HG03521 (cell line): ENCODE measurements around the gene IGSF21.
"Not testable (repeated sequence)": the region's sequence is repeated elsewhere in the genome, so short reads cannot be mapped to it uniquely, and the experiment has no call there.

Source experiments
- ATAC-seq: cut with Tn5 transposase; IDR thresholded peaks from one replicate; pipeline ENCODE4 v1.9.1; 2021; ENCODE audit warnings: mild to moderate bottlenecking, moderate library complexity; ENCODE audit not compliant: unreplicated experiment

The IGSF21 gene

DNA sequence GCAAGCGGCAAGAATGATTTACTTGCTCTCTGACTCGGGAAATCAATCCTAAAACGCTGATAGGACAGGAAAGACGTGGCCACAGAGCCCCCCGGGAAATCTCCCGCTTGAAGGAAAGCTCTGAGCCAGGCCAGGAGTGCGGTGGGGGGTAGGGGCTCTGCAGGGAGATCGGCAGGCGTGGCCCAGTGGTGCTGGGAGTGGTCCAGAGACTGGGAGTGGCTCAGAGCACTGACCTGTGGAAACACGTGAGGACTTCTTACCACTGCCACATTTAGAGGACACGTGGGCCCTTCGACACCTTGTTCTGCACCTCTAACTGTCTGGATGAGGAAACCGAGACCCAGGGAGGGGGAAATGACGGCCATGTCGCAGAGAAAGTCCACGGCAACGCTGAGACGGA is 243.1 kb downstream of the IGSF21 start:
- no peak for ATAC-seq

DNA sequence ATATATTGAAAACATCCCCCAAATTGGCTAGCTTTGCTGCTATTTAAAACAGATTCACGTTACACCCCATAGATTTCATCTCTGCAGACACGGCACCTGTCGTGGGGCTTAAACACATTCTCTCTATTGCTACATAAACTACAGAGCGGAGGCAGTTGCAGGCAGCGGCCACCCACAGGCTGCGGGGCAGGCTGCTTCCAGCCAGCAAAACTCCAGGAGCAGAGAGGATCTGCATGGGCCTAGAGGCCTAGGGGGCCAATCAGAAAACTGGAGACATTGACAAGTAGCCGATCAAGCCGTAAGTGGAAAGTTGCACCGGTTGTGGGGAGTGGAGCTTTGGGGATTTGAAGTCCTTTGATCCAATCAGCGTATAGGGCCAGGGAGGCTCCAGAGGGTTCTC is 244.1 kb downstream of the IGSF21 start:
- no peak for ATAC-seq

DNA sequence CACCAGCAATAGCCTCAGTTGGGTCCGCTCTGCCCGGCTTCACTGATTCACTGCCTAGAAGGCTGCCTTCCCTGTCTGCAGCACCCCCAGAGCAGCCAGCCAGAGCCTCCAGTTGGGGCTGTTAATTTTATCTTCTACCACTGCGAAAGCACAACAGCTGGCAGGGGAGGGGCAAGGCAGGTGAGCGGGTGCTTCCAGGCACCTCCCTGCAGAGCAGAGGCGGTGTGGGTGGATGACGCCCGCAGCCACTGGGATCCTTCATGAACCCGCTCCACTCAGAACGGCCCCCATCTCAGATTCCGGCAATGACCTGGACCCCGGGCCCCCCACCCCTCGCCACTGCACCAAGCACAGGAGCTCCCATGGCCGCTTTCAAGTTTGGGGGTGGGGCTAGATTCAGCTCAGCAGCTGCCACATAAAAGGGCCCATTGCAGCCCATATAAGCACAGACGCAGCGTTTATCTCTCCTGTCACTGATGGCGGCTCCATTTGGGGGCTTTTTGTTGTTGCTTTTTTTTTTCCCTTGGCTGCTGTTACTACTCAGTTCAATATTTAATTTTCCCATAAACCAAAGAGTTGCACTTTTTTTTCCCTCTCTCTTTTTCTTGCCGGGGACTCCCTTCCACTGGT is 245.2 kb downstream of the IGSF21 start:
- no peak for ATAC-seq

DNA sequence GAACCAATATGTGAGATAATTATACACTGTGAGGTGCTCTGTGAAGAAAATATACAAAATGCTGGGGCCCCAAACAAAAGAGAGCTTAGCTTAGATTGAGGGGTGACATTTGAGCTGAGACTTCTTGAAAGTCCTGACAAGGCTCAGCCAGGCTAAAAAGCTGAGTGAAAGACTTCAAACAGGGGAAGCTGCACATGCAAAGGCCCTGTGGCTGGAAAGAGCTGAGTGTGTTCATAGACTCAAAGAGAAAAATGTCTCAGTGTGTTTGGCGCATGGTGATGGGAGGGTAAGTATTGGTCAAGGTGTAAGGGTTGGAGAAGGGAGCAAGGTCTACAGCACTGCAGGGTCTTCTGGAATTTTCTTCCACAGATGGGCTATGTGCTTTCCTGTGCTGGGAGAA is 245.9 kb downstream of the IGSF21 start:
- ATAC-seq: no peak

DNA sequence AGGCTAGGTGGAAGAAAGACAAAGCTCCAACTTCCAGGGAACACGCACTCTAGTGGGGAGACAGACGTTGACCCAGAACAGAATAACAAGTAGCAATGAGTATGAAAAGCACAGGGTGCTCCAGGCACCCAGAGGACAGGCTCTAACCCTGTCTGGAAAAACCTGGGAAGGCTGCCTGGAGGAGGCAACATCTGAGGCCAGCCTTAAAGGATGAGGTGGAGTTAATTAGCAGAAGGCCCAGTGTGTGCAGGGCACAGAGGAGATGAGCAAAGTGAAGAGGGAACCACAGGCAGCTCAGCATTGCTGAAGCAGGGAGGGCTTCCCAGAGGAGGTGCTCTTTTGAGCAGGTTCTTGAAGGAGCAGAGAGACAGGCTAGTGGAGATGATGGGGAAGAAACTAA is 246.4 kb downstream of the IGSF21 start:
- ATAC-seq: no peak

DNA sequence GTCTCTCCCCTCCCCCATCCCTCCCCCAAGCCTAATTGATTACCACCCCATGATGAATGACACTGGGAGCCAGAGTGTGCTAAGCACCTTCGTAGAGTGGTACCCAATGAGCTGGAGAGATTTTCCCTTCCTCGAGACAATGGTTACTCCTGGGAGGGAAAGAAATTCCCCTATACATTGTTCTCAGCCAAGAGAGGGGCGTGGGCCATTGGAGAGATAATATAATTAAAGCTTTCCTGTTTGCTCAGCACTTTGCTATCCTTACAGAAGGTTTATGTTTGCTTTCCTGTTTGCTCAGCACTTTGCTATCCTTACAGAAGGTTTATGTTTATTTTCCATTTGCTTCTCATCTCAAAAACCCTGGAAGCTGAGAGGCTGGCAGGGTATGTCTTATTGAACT is 247.0 kb downstream of the IGSF21 start:
- no peak for ATAC-seq

DNA sequence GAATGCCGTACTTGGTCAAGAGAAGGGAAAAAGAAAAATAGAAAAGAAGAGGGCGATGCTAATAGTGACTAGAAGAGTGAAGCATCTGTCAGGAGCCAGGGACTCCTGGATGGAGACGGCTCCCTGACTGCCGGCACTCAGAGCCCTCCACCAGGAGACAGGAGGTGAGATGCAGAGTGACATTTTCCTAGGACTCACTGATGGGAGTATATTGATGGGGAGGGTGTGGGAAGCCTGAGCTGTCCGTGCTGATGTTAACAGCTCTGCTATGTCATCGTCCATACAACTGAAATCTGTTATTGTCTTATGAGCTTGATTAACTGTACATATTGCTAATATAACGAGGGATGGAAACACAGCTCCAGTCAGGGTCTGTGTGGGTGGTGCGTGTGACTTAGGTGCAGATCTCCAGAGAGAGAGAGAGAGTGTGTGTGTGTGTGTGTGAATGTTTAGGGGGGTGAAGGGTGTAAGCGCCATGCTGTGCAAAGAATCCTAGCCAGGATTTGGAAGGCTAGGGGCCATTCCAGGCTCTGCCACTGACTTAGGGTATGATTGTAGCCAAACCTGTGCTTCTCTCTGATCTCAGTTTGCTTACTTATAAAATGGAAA is 250.1 kb downstream of the IGSF21 start:
- no peak for ATAC-seq

DNA sequence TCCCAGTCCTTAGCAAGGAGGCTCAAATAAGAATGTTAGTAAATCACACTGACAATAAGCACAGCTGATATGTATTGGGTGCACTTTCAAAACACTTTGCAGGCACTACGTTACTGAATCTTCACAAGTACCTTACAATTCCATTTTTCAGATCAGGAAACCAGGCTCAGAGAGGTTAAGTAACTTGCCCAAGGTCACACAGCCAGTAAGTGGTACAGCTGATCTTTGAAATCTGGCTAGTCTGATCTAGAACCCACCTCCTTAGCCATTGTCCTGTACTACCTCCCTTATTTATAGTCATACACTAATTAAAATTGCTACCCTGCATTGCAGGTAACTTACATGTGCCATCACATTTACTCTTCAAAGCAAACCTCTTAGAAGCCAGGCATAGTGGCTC is 251.0 kb downstream of the IGSF21 start:
- ATAC-seq: no peak

DNA sequence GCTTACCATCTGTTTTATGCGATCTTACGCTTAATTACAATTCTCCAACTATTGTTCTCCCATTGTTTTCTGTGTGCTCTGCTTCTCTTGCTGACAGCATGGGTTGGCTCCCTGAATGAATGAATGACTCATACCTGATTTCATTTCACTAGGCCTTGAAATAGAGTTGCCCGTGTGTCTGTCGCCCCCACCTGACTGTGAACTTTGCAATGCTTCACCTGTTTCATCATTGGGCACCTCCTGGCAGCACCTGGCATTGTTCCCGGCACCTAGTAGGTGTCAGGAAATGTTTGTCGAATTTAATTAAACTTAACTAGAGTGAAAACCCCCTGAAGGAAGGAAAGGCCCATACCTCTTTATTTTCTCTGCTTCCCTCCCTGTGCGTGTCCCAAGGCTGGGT is 252.7 kb downstream of the IGSF21 start:
- no peak for ATAC-seq

DNA sequence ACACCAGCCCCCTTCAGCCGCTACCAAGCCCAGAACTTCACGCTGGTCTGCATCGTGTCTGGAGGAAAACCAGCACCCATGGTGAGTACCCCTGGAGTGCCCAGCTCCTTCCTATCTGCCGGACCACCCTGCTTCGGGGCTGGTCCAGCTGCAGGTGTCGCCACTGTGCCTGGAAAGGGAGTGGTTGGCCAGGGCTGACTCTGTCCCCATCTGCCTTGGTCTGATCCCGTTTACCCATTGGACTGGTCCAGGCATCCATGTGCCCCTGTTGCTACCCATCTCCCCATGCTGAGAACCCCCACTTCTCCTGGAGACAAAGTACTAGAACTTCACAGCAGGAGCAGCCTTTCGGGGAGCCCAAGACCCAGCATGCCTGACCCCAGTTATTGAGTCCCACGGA is 254.6 kb downstream of the IGSF21 start:
- ATAC-seq: no peak

DNA sequence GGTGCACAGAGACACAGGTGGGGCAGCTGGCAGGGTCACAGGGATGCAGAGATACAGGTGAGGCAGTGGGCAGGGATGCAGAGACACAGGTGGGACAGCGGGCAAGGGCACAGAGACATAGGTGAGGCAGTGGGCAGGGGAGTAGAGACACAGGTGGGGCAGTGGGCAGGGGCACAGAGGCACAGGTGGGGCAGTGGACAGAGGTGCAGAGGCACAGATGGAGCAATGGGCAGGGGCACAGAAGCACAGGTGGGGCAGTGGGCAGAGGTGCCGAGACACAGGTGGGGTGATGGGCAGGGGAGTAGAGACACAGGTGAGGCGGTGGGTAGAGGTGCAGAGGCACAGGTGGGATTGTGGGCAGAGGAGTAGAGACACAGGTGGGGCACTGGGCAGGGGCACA is 255.8 kb downstream of the IGSF21 start:
- ATAC-seq: no peak

DNA sequence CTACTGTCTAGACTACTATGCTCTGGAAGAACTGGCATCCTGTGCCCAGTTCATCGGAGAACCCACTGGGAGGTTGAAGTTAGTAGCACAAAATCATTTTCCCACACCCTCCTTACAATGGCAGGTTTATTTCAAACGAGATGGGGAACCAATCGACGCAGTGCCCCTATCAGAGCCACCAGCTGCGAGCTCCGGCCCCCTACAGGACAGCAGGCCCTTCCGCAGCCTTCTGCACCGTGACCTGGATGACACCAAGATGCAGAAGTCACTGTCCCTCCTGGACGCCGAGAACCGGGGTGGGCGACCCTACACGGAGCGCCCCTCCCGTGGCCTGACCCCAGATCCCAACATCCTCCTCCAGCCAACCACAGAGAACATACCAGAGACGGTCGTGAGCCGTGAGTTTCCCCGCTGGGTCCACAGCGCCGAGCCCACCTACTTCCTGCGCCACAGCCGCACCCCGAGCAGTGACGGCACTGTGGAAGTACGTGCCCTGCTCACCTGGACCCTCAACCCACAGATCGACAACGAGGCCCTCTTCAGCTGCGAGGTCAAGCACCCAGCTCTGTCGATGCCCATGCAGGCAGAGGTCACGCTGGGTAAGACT is 257.6 kb downstream of the IGSF21 start:
- ATAC-seq: no peak

DNA sequence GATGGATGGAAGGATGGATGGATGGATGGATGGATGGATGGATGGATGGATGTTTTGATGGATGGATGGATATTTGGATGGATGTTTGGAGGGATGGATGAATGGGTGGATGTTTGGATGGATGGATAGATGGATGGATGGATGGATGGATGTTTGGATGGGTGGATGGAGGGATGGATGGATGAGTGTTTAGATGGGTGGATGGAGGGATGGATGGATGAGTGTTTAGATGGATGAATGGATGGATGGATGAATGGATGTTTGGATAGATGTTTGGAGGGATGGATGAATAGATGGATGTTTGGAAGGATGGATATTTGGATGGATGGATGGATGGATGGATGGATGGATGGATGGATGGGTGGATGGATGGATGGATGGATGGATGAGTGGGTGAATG is 264.9 kb downstream of the IGSF21 start:
- not testable (repeated sequence) for ATAC-seq

DNA sequence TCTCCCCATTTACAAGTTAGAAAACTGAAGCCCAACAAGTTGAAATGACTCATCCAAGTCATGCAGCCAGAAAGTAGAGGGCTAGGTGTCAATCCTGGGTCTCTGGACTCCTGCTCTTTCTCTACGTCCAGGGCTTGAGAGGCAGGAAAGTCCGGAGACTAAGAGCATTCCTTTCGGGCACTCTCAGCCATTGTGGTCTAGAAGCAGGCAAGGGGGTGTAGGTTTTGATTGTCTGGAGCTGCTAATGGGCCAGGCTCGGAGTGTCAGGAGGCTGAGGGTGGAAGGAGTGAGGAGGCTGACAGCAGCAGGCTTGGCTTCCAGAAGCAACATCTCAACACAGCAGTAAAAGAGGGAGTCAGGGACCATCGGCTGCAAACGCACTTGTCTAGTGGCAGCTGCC is 265.6 kb downstream of the IGSF21 start:
- ATAC-seq: no peak

DNA sequence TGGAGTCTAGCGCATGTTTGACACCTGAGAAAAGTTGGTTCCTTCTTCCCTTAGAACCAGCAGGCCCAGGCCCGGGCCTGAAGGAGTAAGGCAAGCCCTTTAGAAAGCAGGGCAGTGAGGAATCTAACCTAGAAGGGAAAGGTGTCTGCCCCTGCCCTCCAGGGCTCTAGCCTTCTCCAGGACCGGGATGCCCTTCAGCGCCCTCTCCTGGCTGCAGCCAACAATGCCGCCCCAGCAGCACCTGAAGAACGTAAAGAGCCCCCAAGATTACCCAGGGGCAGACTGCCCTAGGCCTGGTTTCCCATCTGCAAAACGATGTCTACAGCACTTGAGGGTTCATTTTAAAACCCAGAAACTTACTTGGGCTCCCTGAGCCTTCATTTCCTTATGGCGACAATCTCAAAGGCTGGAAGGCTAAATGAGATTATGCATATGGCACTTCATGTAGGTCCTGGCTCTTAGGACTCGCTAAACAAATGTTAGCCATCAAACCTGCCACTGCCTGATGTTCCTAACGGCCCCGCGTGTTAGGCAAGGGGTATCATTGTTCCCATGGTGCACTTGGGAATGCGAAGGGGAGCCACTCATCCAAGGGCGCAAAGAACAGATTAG is 266.4 kb downstream of the IGSF21 start:
- ATAC-seq: no peak

DNA sequence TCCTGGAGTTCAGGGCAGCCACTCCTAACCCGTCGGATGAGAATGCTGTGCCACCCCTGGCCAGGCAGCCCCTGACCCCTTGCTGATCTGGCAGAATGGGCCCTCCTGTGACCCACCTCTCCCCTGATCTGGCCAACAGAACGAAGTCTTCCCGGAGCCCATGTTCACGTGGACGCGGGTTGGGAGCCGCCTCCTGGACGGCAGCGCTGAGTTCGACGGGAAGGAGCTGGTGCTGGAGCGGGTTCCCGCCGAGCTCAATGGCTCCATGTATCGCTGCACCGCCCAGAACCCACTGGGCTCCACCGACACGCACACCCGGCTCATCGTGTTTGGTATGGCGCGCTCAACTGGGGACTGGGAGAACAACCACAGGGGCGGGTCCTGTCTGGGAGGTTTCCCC is 269.1 kb downstream of the IGSF21 start:
- no peak for ATAC-seq

DNA sequence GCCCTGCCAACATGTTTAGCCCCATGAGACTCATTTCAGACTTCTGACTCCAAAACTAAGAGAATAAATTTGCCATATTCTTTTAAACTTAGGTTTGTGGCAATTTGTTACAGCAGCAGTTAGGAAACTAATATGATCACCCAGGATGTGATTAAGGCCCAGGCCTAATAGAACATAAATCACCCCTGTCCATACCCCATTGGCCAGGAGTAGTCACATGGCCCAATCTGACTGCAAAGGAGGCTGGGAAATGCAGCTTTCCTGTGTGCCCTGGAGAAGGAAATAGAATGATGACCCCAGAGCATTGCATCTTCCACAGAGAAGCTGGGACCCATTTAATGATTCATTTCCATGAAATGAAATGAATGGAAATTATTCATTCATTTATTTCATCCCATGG is 272.7 kb downstream of the IGSF21 start:
- no peak for ATAC-seq

DNA sequence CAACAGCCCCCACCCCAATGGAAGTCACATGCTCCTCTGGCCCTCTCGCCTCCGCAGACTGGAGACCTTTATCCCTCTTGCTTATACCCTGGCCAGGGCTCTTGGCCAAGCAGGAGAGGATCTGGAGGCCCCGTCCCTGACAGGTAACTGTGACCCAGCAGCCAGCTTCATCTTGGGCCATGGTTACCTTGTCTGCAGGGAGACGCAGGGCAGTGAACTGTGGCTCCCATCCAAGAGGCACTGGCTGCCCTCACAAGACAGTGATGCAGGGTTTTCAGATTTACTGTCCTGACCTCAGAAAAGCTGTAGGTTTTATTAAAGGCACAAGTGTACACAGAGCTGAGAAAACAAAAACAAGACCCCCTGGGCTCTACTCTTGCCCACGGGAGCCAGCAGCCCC is 276.5 kb downstream of the IGSF21 start:
- no peak for ATAC-seq

DNA sequence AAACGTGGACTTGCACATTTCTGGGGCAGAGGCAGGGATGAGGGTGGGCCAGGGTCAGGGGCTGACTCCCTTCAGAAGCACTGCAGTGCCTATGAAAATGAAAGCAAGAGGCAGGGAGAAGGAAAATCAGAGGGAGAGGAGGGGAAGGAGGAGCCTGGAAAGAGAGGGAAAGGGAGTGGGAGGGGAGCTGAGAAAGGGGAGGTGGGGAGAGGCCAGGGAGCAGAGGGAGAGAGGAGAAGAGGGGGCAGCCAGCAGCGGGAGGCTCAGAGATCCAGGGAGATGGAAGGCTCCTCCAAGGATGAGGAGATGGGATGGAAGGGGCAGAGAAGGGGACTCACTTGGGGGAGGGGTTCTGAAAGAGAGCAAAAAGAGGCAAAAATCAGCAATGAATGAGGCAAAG is 276.9 kb downstream of the IGSF21 start:
- ATAC-seq: no peak

DNA sequence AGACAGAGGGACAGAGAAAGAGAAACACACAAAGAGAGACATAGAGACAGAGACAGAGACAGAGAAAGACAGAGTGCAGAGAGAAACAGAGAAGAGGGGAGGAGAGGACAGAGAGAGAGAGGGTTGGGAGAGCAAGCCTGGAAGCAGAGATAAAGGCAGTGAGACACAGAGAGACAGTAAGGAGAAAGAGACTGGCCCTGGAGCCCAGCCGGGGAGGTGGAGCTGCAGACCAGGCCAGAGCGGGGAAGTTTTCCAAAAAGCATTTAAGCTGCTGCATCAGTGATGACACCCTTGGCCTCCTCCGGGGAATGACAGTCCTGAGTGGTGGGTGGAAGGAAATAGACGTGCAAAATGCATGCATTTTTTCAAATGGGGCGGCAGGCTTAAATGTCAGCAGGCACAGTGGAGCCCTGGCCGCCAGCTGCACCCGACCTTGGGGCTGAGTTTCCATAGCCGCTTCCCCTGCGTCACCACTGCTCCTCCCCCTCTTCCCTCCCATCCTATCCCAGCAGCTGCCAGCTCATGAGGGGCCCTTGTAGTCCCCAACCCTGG is 277.7 kb downstream of the IGSF21 start:
- no peak for ATAC-seq

DNA sequence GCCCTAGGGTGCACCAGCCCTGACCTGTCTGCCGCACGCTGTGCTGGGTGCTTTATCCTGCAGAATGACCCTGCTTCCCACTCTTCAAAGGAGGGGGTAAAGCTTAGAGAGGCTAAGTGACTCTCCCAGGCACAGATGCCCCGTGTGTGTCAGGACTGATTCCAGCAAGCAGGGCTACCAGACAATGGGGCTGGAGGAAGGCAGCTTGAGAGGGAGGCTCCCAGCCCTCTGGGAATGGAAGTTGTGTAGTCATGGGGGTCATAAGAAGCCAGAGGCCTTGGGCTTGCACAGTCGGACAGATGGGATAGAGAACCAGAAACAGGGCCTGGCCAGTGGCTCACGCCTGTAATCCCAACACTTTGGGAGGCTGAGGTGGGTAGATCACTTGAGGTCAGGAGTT is 279.0 kb downstream of the IGSF21 start:
- ATAC-seq: no peak

DNA sequence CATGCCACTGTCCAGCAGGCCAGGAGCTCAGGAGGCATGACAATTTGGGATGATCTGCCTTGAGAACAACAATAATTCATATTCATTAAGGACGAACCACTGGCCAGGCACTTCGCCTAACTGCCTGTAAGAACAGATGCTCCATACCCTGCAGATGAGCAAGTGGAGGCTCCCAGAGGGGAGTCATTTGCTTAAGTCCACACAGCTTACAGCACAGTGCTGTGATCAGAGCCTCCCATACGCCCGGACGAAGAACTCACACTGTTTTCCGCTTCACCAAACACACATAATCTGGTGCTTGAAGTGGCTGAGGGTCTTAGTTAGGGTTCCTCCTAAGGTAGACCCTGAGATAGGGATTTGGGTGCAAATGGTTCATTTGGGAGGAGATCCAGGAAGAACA is 279.7 kb downstream of the IGSF21 start:
- no peak for ATAC-seq
